HepG2 (cell line): ENCODE data around the gene HAT1. TPM values are rescaled to one million over a fixed set of nuclear protein-coding genes. Genes with fewer than 3 reads are reported as not detected.

ENCODE experiments used
- AKAP8 ChIP-seq: sonication (generic); formaldehyde crosslinking; IDR thresholded peaks from 2 replicates; pipeline ENCODE4 v1.5.1; 2020; ENCODE audit warnings: mild to moderate bottlenecking, missing genetic modification reagents
- ISL2 ChIP-seq: sonication (generic); formaldehyde crosslinking; IDR thresholded peaks from 2 replicates; pipeline ENCODE4 v1.5.0; 2020; ENCODE audit warnings: missing genetic modification reagents
- KDM2A ChIP-seq: sonication (generic); formaldehyde crosslinking; IDR thresholded peaks from 2 replicates; pipeline ENCODE4 v1.4.0; 2020; ENCODE audit warnings: low read depth, missing genetic modification reagents, borderline replicate concordance
- MAZ ChIP-seq, 2 experiments: sonication (generic) in 1 of 2; formaldehyde crosslinking in 1 of 2; IDR thresholded peaks; 2 replicates each; pipeline versions ENCODE4 v1.5.0 to v1.6.1; 2012 to 2020; ENCODE audit warnings: low read depth in 2 of 2, mild to moderate bottlenecking in 2 of 2, borderline replicate concordance in 1 of 2, improper control_type of control experiment in 1 of 2, low read length in 1 of 2, missing genetic modification reagents in 1 of 2, moderate library complexity in 1 of 2
- RFXAP ChIP-seq: sonication (generic); formaldehyde crosslinking; IDR thresholded peaks from 2 replicates; pipeline ENCODE4 v1.4.0; 2020; ENCODE audit warnings: missing genetic modification reagents, borderline replicate concordance
- SMAD1 ChIP-seq: sonication (generic); formaldehyde crosslinking; IDR thresholded peaks from 2 replicates; pipeline ENCODE4 v1.4.0; 2020; ENCODE audit warnings: missing genetic modification reagents, low read depth, mild to moderate bottlenecking, borderline replicate concordance
- TAF15 ChIP-seq: fragments of 200-400 bp; formaldehyde crosslinking; IDR thresholded peaks from one replicate; pipeline ENCODE4 v1.6.1; 2018; ENCODE audit warnings: mild to moderate bottlenecking, low read depth, low read length; ENCODE audit not compliant: poor library complexity, severe bottlenecking
- ZFYVE20 ChIP-seq: sonication (generic); formaldehyde crosslinking; IDR thresholded peaks from 2 replicates; pipeline ENCODE4 v1.8.0; 2023; ENCODE audit warnings: low read depth, mild to moderate bottlenecking, moderate library complexity, missing genetic modification reagents, borderline replicate concordance
- ZNF234 ChIP-seq: sonication (generic); formaldehyde crosslinking; conservative IDR thresholded peaks from 2 replicates; pipeline ENCODE4 v1.5.1; 2020; ENCODE audit warnings: mild to moderate bottlenecking, missing genetic modification reagents
- ZNF407 ChIP-seq: sonication (generic); formaldehyde crosslinking; IDR thresholded peaks from one replicate; pipeline ENCODE4 v1.5.1; 2020; ENCODE audit warnings: mild to moderate bottlenecking, missing genetic modification reagents; ENCODE audit errors: not compliant biosample characterization
- ZNF570 ChIP-seq: sonication (generic); formaldehyde crosslinking; IDR thresholded peaks from 2 replicates; pipeline ENCODE4 v1.4.0; 2020; ENCODE audit warnings: mild to moderate bottlenecking, missing genetic modification reagents, borderline replicate concordance
- ZNF574 ChIP-seq: sonication (generic); formaldehyde crosslinking; IDR thresholded peaks from 2 replicates; pipeline ENCODE4 v1.4.0; 2020; ENCODE audit warnings: missing genetic modification reagents
- ZNF781 ChIP-seq: sonication (generic); formaldehyde crosslinking; IDR thresholded peaks from 2 replicates; pipeline ENCODE4 v1.5.1; 2020; ENCODE audit warnings: borderline replicate concordance, mild to moderate bottlenecking, missing genetic modification reagents; ENCODE audit errors: not compliant biosample characterization
- ZSCAN22 ChIP-seq: sonication (generic); formaldehyde crosslinking; IDR thresholded peaks from 2 replicates; pipeline ENCODE4 v1.4.0; 2020; ENCODE audit warnings: mild to moderate bottlenecking, missing genetic modification reagents
- polyA plus RNA-seq, 8 experiments: library from polyadenylated mRNA; depleted of rRNA in 3 of 8; stranded (reverse) in 7 of 8; unstranded in 1 of 8; fragments of >200 nt; fragmentation: Illumina TruSeq in 4 of 8; extraction: Trizol in 4 of 8; gene quantifications; 2 replicates each; pipeline versions ENCODE4 v1.2.1 to v1.2.3, GENCODE V29; 2011 to 2016; ENCODE audit warnings: low read depth in 4 of 8, missing spikeins in 1 of 8, mixed read lengths in 1 of 8; ENCODE audit not compliant: insufficient read depth in 1 of 8
- total RNA-seq, 5 experiments: library from RNA; depleted of rRNA; stranded (reverse); fragments of >200 nt; fragmentation: Illumina TruSeq; extraction: Trizol; gene quantifications; 2 replicates each; pipeline ENCODE4 v1.2.3, GENCODE V29; 2016; ENCODE audit warnings: low read depth in 1 of 5

The HAT1 gene
- total and polyA plus RNA-seq, 2 of the 13 experiments (the other 11 are each of a cell fraction or from before 2014, with no cell fraction given), result 45.4 to 119 TPM

GRCh38 chr2:171893824-171894611, 28.2 kb upstream of the HAT1 start, which contains the start of gene SLC25A12 (continued):
- TF ChIP-seq ZNF574 (CRISPR knock-in tag) (0 out of 2 replicates have a peak, but pooled peaks have one; percentile 41), ZNF570 (CRISPR knock-in tag) (no peak; the same call in 1 of the 2 replicates), ZNF234 (CRISPR knock-in tag) (peak; percentile 71), ZNF781 (CRISPR knock-in tag) (peak; percentile 25), ZNF407 (CRISPR knock-in tag) (peak; percentile 26), SMAD1 (peak; percentile 70; the same call in 1 of the 2 replicates), RFXAP (CRISPR knock-in tag) (no peak; the same call in 1 of the 2 replicates), ZFYVE20 (CRISPR knock-in tag) (no peak), ISL2 (CRISPR knock-in tag) (no peak), ZSCAN22 (CRISPR knock-in tag) (no peak), TAF15 (peak; percentile 93), MAZ (IDR thresholded peaks at IDR 0.05; ENCODE audit: borderline replicate concordance, low read depth, low read length) (peak; percentile 28; the same call in 1 of the 2 replicates), MAZ (CRISPR knock-in tag; IDR thresholded peaks at IDR 0.05; ENCODE audit: low read depth) (no peak), KDM2A (CRISPR knock-in tag) (peak; percentile 61; the same call in 1 of the 2 replicates), AKAP8 (CRISPR knock-in tag) (no peak)
